ENCODE data around the gene ZNF491. TPM values are rescaled to one million over a fixed set of nuclear protein-coding genes. Genes with fewer than 3 reads are reported as not detected.

The ZNF491 gene
- total and polyA plus RNA-seq, 2 of the 8 experiments (the other 6 are each of a cell fraction or from before 2014, with no cell fraction given), result 0.18 to 0.78 TPM

DNA sequence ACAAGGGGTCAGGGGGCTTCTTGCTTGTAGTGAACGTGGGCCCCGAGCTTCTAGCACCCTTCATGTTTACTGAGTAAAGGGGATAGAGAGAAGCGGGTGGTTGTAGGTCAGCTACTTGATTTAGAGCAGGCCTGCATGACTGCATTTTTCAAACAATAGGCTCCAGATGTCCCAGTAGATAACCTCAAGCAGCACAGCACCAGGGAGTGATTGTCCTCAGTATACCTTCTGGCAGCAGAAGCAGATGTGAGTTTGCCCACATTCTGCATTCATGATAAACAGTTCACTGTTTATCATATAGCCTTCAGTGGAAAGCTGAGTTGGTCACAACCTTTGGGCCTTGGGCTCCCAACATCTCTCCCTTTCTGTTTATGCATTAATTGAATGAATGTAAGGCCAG lies 55.0 kb downstream of the ZNF491 start:
- Histone ChIP-seq H3K4me1 (replicated peaks in 1 of 4; ENCODE audit: control insufficient read depth in 3 of 4, insufficient read depth in 4 of 4, low read length in 3 of 4) (no peaks in the 10 kb centered on the region), H4K20me1 (replicated peaks in 1 of 2; ENCODE audit: control insufficient read depth in 1 of 2, insufficient read depth in 2 of 2, low read length in 2 of 2) (no peaks in the 10 kb centered on the region), H3K23ac (ENCODE audit: insufficient read length) (no peak overlapping the region), H3K9me3 (ENCODE audit: insufficient read depth in 2 of 2, low read depth in 1 of 2, low read length in 1 of 2) (peaks cover 28 to 36% of the 10 kb centered on the region in 2 experiments), H3K79me2 (ENCODE audit: control insufficient read depth in 1 of 2, insufficient read depth in 2 of 2, low read length in 2 of 2) (no peaks in the 10 kb centered on the region), H3K27ac (ENCODE audit: low read depth, low read length) (no peak overlapping the region), H3K36me3 (ENCODE audit: control insufficient read depth in 2 of 4, insufficient read depth in 4 of 4, low read length in 3 of 4) (no peaks in the 10 kb centered on the region), H2BK15ac (ENCODE audit: low read length) (no peak overlapping the region), H3K4me3 (ENCODE audit: extremely low read depth in 1 of 4, insufficient read depth in 2 of 4, low read depth in 3 of 4, low read length in 4 of 4) (no peak overlapping the region), H3K56ac (replicated peaks; ENCODE audit: insufficient read length, low read depth, low read length) (no peak overlapping the region), H3K14ac (ENCODE audit: insufficient read length) (no peak overlapping the region), H2BK120ac (replicated peaks; ENCODE audit: low read depth, low read length) (no peak overlapping the region), H3K18ac (ENCODE audit: extremely low read depth, low read length) (no peak overlapping the region), H4K5ac (ENCODE audit: insufficient read length, low read depth, low read length) (no peak overlapping the region), H2BK20ac (ENCODE audit: low read length) (no peak overlapping the region), H3K79me1 (ENCODE audit: low read depth, low read length) (no peaks in the 10 kb centered on the region), H2AFZ (ENCODE audit: low read length) (no peak overlapping the region), H2BK12ac (ENCODE audit: low read depth, low read length) (no peak overlapping the region), H4K8ac (ENCODE audit: extremely low read depth, insufficient read depth, low read length) (no peak overlapping the region), H2BK5ac (ENCODE audit: low read depth, low read length) (no peak overlapping the region), H4K91ac (replicated peaks; ENCODE audit: insufficient read length, low read length) (no peak overlapping the region), H3K4me2 (ENCODE audit: insufficient read depth in 1 of 2, low read depth in 2 of 2, low read length in 2 of 2) (no peak overlapping the region), H2AK5ac (ENCODE audit: low read depth, low read length) (no peak overlapping the region), H3K4ac (replicated peaks; ENCODE audit: insufficient read length, low read depth, low read length) (no peak overlapping the region), H3K23me2 (ENCODE audit: low read depth, low read length) (no peaks in the 10 kb centered on the region), H3K27me3 (replicated peaks in 1 of 4; ENCODE audit: control insufficient read depth in 3 of 4, extremely low read depth in 1 of 4, insufficient read depth in 3 of 4, low read length in 3 of 4) (no peaks in the 10 kb centered on the region), H3K9ac (replicated peaks in 1 of 4; ENCODE audit: extremely low read depth in 1 of 4, low read depth in 3 of 4, low read length in 3 of 4) (no peak overlapping the region)
- TF ChIP-seq HDAC6 (IDR thresholded peaks at IDR 0.05; ENCODE audit: low read depth, low read length) (no peak), ATF3 (IDR thresholded peaks at IDR 0.05; ENCODE audit: insufficient read depth, low read depth, low read length) (no peak), SP1 (IDR thresholded peaks at IDR 0.05; ENCODE audit: low read depth, low read length) (no peak)
- 77% methylated on average over 3 of the region's 3 CpGs; no CpG with 5 or more reads in 1 of the 2 experiments for WGBS, 2 experiments (ENCODE audit: extremely low coverage in 1 of 2, insufficient coverage in 1 of 2, insufficient read length in 1 of 2, insufficient replicate concordance in 2 of 2, low coverage in 1 of 2, low lambda C conversion rate in 2 of 2, missing lambda C conversion rate in 1 of 2)
- ChIA-PET POLR2A (ENCODE audit: partially characterized antibody) (no interaction called here), CTCF (ENCODE audit: partially characterized antibody) (no interaction called here)
- FAIRE-seq, result no peak
- no peak for DNase-seq (ENCODE audit: low read depth in 1 of 2, low spot score in 2 of 2)

Measured in H1 (cell line).